ENCODE measurements around the gene PARD3. TPM values are rescaled to one million over a fixed set of nuclear protein-coding genes. Genes with fewer than 3 reads are reported as not detected.

Gene PARD3
- total and polyA plus RNA-seq, 3 donors from 2014 or later: 31.8 to 59.5 (median 49.5) TPM

DNA sequence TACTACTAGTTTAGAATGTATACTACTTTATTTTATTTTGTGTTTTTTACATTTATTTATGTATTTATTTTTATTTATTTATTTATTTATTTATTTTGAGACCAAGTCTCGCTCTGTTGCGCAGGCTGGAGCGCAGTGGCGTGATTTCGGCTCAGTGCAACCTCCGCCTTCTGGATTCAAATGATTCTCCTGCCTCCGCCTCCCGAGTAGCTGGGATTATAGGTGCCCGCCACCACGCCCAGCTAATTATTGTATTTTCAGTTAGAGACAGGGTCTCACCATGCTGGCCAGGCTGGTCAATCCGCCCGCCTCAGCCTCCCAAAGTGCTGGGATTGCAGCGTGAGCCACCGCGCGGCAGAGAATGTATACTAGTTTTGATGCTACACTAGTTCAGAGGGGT, 2.0 kb upstream of the PARD3 start:
- Histone ChIP-seq H3K4me3 (no peak overlapping the region), H3K27me3 (no peaks in the 10 kb centered on the region), H3K9me3 (no peaks in the 10 kb centered on the region), H3K4me1 (peaks cover 8% of the 10 kb centered on the region), H3K27ac (no peak overlapping the region), H3K36me3 (ENCODE audit: low read depth, missing control alignments) (no peaks in the 10 kb centered on the region)
- WGBS, 2 donors: 64 to 91% methylated on average over 16 of the region's 16 CpGs
- intact Hi-C loops (cut with DNase I; ENCODE audit: low total_unique reads): no loop called here
- DNase-seq: no peak
- no peak for TF ChIP-seq CTCF (IDR thresholded peaks at IDR 0.05)
- TF ChIP-seq POLR2A (IDR thresholded peaks at IDR 0.05): no peak

DNA sequence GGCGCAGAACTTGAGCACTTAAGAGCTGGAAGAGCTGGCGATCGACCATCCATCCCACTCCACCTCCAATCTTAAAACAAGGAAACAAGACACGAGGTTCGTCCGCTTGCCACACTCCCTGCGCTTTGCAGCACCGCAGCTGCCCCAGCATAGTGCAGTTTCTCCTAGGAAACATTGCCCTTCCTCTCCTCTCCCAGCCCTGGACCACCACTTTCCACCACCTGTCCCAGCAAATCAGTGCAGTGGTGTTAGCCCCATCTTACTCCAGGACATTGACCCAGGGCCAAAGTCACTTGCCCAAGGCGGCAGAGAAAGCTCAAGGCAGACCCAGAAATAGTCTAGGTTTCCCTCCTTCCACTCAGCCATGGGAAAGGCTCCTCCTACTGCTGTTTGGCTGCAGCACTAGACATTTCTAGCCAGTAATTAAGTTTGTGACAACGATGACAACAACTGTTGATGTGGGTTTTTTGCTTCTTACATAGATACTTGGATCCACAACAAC, 1.5 kb upstream of the PARD3 start:
- Histone ChIP-seq H3K4me1 (peaks cover 8% of the 10 kb centered on the region), H3K4me3 (peak overlapping the region; percentile 60 to 80), H3K27me3 (no peaks in the 10 kb centered on the region), H3K27ac (peak overlapping the region in 1 of 2 donors; percentile 91), H3K9me3 (no peaks in the 10 kb centered on the region), H3K36me3 (ENCODE audit: low read depth, missing control alignments) (no peaks in the 10 kb centered on the region)
- 2 to 6% methylated on average over 10 of the region's 10 CpGs for WGBS, 2 donors
- peak; percentile 45 for DNase-seq
- TF ChIP-seq CTCF (IDR thresholded peaks at IDR 0.05): no peak
- TF ChIP-seq POLR2A (IDR thresholded peaks at IDR 0.05): no peak
- intact Hi-C loops (cut with DNase I; ENCODE audit: low total_unique reads): no loop called here

DNA sequence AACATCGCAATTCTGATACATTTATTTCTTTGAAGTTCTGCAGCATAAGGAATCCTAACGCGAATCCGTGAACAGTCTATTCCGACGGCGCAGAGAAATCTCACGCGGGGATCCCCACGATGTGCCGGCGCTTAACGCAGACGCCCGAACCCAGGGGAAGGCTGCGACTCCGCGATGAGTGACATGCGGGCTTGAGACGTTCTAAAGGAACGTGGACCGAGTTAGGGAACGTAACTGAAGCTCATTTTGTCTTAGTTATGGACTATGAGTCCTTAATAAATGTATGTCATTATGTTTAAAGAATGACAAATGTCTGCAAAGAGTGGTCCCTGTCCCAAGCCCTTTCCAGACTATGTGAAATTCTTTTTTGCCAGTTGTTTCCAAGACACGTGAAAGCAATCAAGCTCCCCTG, 995 bp upstream of the PARD3 start:
- H3K9me3 ChIP-seq: no peaks in the 10 kb centered on the region
- H3K4me3 ChIP-seq: peak overlapping the region; percentile 60 to 80
- intact Hi-C loops (cut with DNase I; ENCODE audit: low total_unique reads): no loop called here
- WGBS, 2 donors: 0 to 1% methylated on average over 10 to 24 of the region's 24 CpGs
- no peaks in the 10 kb centered on the region for H3K36me3 ChIP-seq (ENCODE audit: low read depth, missing control alignments)
- TF ChIP-seq POLR2A (IDR thresholded peaks at IDR 0.05) (no peak), CTCF (IDR thresholded peaks at IDR 0.05) (no peak)
- DNase-seq: peak; percentile 20
- H3K4me1 ChIP-seq: peaks cover 8% of the 10 kb centered on the region
- H3K27me3 ChIP-seq: no peaks in the 10 kb centered on the region
- H3K27ac ChIP-seq: peak overlapping the region; percentile 61 to 91

- intact Hi-C loops (cut with DNase I; ENCODE audit: low total_unique reads): no loop called here
- Histone ChIP-seq H3K9me3 (no peaks in the 10 kb centered on the region), H3K4me1 (peaks cover 8% of the 10 kb centered on the region), H3K4me3 (peak overlapping the region; percentile 80 to 89), H3K36me3 (ENCODE audit: low read depth, missing control alignments) (no peaks in the 10 kb centered on the region), H3K27ac (peak overlapping the region; percentile 84 to 91), H3K27me3 (no peaks in the 10 kb centered on the region)
- DNase-seq: no peak
- WGBS, 2 donors: 1% methylated on average over 26 of the region's 45 CpGs; no CpG with 5 or more reads in 1 of the 2 donors
- TF ChIP-seq POLR2A (IDR thresholded peaks at IDR 0.05) (no peak), CTCF (IDR thresholded peaks at IDR 0.05) (no peak)
Observed at GRCh38 chr10:34814913-34815184, 247 bp downstream of the PARD3 start.

- intact Hi-C loops (cut with DNase I; ENCODE audit: low total_unique reads): no loop called here
- peak overlapping the region; percentile 80 to 89 for H3K4me3 ChIP-seq
- H3K27me3 ChIP-seq: no peaks in the 10 kb centered on the region
- H3K9me3 ChIP-seq: no peaks in the 10 kb centered on the region
- peak; percentile 49 for DNase-seq
- TF ChIP-seq POLR2A (IDR thresholded peaks at IDR 0.05) (no peak), CTCF (IDR thresholded peaks at IDR 0.05) (no peak)
- H3K27ac ChIP-seq: peak overlapping the region; percentile 84 to 91
- H3K4me1 ChIP-seq: peaks cover 8% of the 10 kb centered on the region
- 1% methylated on average over 19 of the region's 77 CpGs; no CpG with 5 or more reads in 1 of the 2 donors for WGBS, 2 donors
- no peaks in the 10 kb centered on the region for H3K36me3 ChIP-seq (ENCODE audit: low read depth, missing control alignments)
Observed at GRCh38 chr10:34814223-34814912, 728 bp downstream of the PARD3 start.
